ENCODE data around the gene SLIT3. TPM values are rescaled to one million over a fixed set of nuclear protein-coding genes. Genes with fewer than 3 reads are reported as not detected.
A peak's percentile ranks its signal among the peaks of the same experiment; 100 is the strongest.

SLIT3 gene
- polyA plus RNA-seq, 1 of the 3 experiments (the other 2 are of a cell fraction), result 119 TPM

DNA sequence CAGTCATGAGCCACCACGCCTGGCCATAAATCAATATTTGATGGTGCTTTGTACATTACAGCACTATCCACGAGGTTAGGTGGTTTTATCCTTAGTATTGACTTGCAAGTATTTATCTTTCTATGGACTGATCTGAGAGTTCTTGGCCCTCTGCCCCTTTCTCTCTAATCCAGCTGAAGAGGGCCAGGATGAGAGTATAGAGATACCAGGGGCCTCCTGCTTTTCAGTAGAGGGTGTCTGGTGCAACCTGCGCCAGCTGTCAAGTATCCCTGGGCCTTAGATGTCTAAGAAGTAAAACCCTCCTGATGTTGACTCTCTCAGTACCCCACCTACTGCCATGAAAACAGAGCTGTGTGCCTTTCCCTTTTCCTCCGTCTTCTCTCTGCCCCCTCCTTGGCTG is 153.4 kb downstream of the SLIT3 start:
- Histone ChIP-seq H4K20me1 (ENCODE audit: insufficient read depth) (no peaks in the 10 kb centered on the region), H3K79me2 (ENCODE audit: insufficient read depth) (peaks cover 3% of the 10 kb centered on the region; the same call in 1 of the 2 replicates), H3K4me2 (no peak overlapping the region), H3K27me3 (ENCODE audit: insufficient read depth) (no peaks in the 10 kb centered on the region), H3K36me3 (replicated peaks in 1 of 2; ENCODE audit: control insufficient read depth in 1 of 2, insufficient read depth in 2 of 2, low read length in 1 of 2) (peaks cover 0 to 4% of the 10 kb centered on the region in 2 experiments), H3K4me1 (ENCODE audit: control insufficient read depth in 1 of 2, insufficient read depth in 2 of 2, low read depth in 1 of 2, low read length in 1 of 2) (peaks cover 0 to 63% of the 10 kb centered on the region in 2 experiments; a peak in 2 of 4 replicates), H3K9me2 (no peaks in the 10 kb centered on the region), H2AFZ (ENCODE audit: low read depth) (no peak overlapping the region), H3K9ac (no peak overlapping the region), H3K9me3 (no peaks in the 10 kb centered on the region), H3F3A (replicated peaks; ENCODE audit: insufficient read depth) (no peaks in the 10 kb centered on the region), H3K27ac (ENCODE audit: low read depth in 2 of 2, low read length in 1 of 2) (peak overlapping the region in 1 of 2 experiments; percentile 97; a peak in 2 of 4 replicates), H3K4me3 (ENCODE audit: low read depth in 2 of 2, low read length in 1 of 2) (no peak overlapping the region)
- no peak for TF ChIP-seq FOSL2 (IDR thresholded peaks at IDR 0.05; ENCODE audit: borderline replicate concordance, low read depth)
- TF ChIP-seq, protein P1, sequence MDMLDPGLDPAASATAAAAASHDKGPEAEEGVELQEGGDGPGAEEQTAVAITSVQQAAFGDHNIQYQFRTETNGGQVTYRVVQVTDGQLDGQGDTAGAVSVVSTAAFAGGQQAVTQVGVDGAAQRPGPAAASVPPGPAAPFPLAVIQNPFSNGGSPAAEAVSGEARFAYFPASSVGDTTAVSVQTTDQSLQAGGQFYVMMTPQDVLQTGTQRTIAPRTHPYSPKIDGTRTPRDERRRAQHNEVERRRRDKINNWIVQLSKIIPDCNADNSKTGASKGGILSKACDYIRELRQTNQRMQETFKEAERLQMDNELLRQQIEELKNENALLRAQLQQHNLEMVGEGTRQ (IDR thresholded peaks at IDR 0.05; ENCODE audit: borderline replicate concordance, low read depth, low read length), result no peak
- TF ChIP-seq, protein P2, sequence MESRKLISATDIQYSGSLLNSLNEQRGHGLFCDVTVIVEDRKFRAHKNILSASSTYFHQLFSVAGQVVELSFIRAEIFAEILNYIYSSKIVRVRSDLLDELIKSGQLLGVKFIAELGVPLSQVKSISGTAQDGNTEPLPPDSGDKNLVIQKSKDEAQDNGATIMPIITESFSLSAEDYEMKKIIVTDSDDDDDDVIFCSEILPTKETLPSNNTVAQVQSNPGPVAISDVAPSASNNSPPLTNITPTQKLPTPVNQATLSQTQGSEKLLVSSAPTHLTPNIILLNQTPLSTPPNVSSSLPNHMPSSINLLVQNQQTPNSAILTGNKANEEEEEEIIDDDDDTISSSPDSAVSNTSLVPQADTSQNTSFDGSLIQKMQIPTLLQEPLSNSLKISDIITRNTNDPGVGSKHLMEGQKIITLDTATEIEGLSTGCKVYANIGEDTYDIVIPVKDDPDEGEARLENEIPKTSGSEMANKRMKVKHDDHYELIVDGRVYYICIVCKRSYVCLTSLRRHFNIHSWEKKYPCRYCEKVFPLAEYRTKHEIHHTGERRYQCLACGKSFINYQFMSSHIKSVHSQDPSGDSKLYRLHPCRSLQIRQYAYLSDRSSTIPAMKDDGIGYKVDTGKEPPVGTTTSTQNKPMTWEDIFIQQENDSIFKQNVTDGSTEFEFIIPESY (IDR thresholded peaks at IDR 0.05; ENCODE audit: borderline replicate concordance, low read depth), result no peak
- 0 out of 2 replicates have a peak, but pooled peaks have one; percentile 16 for TF ChIP-seq MXI1 (IDR thresholded peaks at IDR 0.05; ENCODE audit: low read depth, low read length)
- no peak for TF ChIP-seq TEAD4 (IDR thresholded peaks at IDR 0.05; ENCODE audit: borderline replicate concordance, insufficient read depth)
- no peak for TF ChIP-seq GATA2 (CRISPR knock-in tag; IDR thresholded peaks at IDR 0.05)
- no peak for TF ChIP-seq JUND (IDR thresholded peaks at IDR 0.05)
- no peak for TF ChIP-seq POLR2AphosphoS5 (IDR thresholded peaks at IDR 0.05; ENCODE audit: low read depth, low read length)
- TF ChIP-seq EP300 (IDR thresholded peaks at IDR 0.05; ENCODE audit: borderline replicate concordance in 1 of 2, low read depth in 1 of 2, low read length in 1 of 2), result 0 out of 4 replicates have a peak, but pooled peaks of 1 of the 2 experiments have one; percentile 28
- no peak for TF ChIP-seq CHD2 (IDR thresholded peaks at IDR 0.05; ENCODE audit: low read length, partially characterized antibody)
- TF ChIP-seq RFX5 (IDR thresholded peaks at IDR 0.05; ENCODE audit: low read length), result no peak
- ChIA-PET CTCF (interaction anchor here (0.6 to 10.1 kb wide), 12 partner anchors 30 to 400 kb away, joined by 3 to 97 read pairs (median 6); no protein-coding TSS in a partner anchor), POLR2A (interaction anchor here (0.7 to 2.9 kb wide), 2 partner anchors 48 to 151 kb away, joined by 3 to 13 read pairs; no protein-coding TSS in a partner anchor)
- WGBS (ENCODE audit: low lambda C conversion rate), result 72% methylated on average over 4 of the region's 4 CpGs
- DNase-seq, result no peak

DNA sequence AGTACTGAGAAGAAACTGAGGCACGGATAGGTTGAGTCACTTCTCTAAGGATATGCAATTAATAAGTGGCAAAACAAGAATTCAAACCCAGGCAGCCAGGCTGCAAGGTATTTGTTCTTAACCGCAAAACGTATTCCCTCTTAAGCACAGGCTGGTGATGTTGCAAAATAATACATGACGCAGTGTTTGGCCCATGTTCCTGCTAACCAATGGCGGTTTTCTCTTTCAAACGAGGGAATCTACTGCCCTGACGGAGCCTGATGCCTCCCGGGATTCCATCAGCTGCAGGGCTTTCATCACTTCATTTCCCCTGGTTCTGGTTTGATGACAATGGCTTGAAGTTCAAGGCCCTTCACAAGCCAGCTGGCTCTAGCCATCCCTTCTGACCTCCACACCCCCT is 154.8 kb downstream of the SLIT3 start:
- WGBS (ENCODE audit: low lambda C conversion rate), result 95% methylated on average over 8 of the region's 8 CpGs
- Histone ChIP-seq H3K79me2 (ENCODE audit: insufficient read depth) (no peaks in the 10 kb centered on the region; the same call in 1 of the 2 replicates), H3K36me3 (replicated peaks in 1 of 2; ENCODE audit: control insufficient read depth in 1 of 2, insufficient read depth in 2 of 2, low read length in 1 of 2) (peaks cover 0 to 4% of the 10 kb centered on the region in 2 experiments), H3K4me3 (ENCODE audit: low read depth in 2 of 2, low read length in 1 of 2) (no peak overlapping the region), H3K4me1 (ENCODE audit: control insufficient read depth in 1 of 2, insufficient read depth in 2 of 2, low read depth in 1 of 2, low read length in 1 of 2) (peaks cover 0 to 54% of the 10 kb centered on the region in 2 experiments; a peak in 2 of 4 replicates), H3K4me2 (no peak overlapping the region), H4K20me1 (ENCODE audit: insufficient read depth) (no peaks in the 10 kb centered on the region), H3K9me2 (no peaks in the 10 kb centered on the region), H3K27me3 (ENCODE audit: insufficient read depth) (no peaks in the 10 kb centered on the region), H3K27ac (ENCODE audit: low read depth in 2 of 2, low read length in 1 of 2) (no peak overlapping the region), H2AFZ (ENCODE audit: low read depth) (no peak overlapping the region), H3K9me3 (no peaks in the 10 kb centered on the region), H3F3A (replicated peaks; ENCODE audit: insufficient read depth) (no peaks in the 10 kb centered on the region), H3K9ac (no peak overlapping the region)
- no peak for DNase-seq
- no peak for TF ChIP-seq SMC3 (IDR thresholded peaks at IDR 0.05; ENCODE audit: low read depth, low read length)
- TF ChIP-seq RFX5 (IDR thresholded peaks at IDR 0.05; ENCODE audit: low read length), result no peak
- CTCF ChIA-PET, result interaction anchor here (0.6 to 10.1 kb wide), 5 partner anchors 46 to 163 kb away, joined by 3 to 97 read pairs (median 6); no protein-coding TSS in a partner anchor
- POLR2A ChIA-PET, result interaction anchor here (1.1 kb wide), 1 partner anchor 47 kb away, joined by 3 read pairs; no protein-coding TSS in a partner anchor

Data from SK-N-SH (cell line).